Loucy (cell line): ENCODE results near the gene DRAM2.
A peak's percentile ranks its signal among the peaks of the same experiment; 100 is the strongest.

Source experiments
- H2AFZ ChIP-seq: fragments of 200-600 bp; sonication (generic); 2 replicates; pipeline ENCODE4 v1.6.0; 2016; ENCODE audit warnings: antibody characterized with exemption, mild to moderate bottlenecking, low read length, moderate library complexity
- H3F3A ChIP-seq: fragments of 200-600 bp; 2 replicates; pipeline ENCODE4 v1.6.0; 2016; ENCODE audit warnings: antibody characterized with exemption, low read depth, mild to moderate bottlenecking
- H3K27me3 ChIP-seq: fragments of 200-600 bp; sonication (generic); 2 replicates; pipeline ENCODE4 v1.6.1; 2014; ENCODE audit warnings: low read length, mild to moderate bottlenecking; ENCODE audit not compliant: insufficient read depth, poor library complexity, severe bottlenecking
- H3K36me3 ChIP-seq: fragments of 200-600 bp; sonication (generic); 2 replicates; pipeline ENCODE4 v1.6.1; 2016; ENCODE audit warnings: low read length; ENCODE audit not compliant: insufficient read depth
- H3K4me1 ChIP-seq: fragments of 200-600 bp; sonication (generic); 2 replicates; pipeline ENCODE4 v1.5.1; 2014; ENCODE audit warnings: low read length, mild to moderate bottlenecking; ENCODE audit not compliant: insufficient read depth, poor library complexity, severe bottlenecking
- H3K4me2 ChIP-seq: fragments of 200-600 bp; sonication (generic); 2 replicates; pipeline ENCODE4 v1.6.0; 2014; ENCODE audit warnings: antibody characterized with exemption, low read length, low read depth, mild to moderate bottlenecking; ENCODE audit not compliant: poor library complexity, severe bottlenecking
- H3K4me3 ChIP-seq: fragments of 200-600 bp; sonication (generic); 2 replicates; pipeline ENCODE4 v1.5.1; 2014; ENCODE audit warnings: low read length, mild to moderate bottlenecking, mixed read lengths; ENCODE audit not compliant: poor library complexity, severe bottlenecking
- H3K79me2 ChIP-seq: fragments of 200-600 bp; sonication (generic); 2 replicates; pipeline ENCODE4 v1.6.1; 2014; ENCODE audit warnings: low read length; ENCODE audit not compliant: insufficient read depth
- H3K9ac ChIP-seq: fragments of 200-600 bp; sonication (generic); 2 replicates; pipeline ENCODE4 v1.6.0; 2014; ENCODE audit warnings: mild to moderate bottlenecking, low read depth, low read length, moderate library complexity; ENCODE audit not compliant: poor library complexity, severe bottlenecking
- H3K9me2 ChIP-seq: fragments of 200-600 bp; sonication (generic); replicated peaks from 2 replicates; pipeline ENCODE4 v1.6.1; 2016; ENCODE audit warnings: low read depth, low read length, mixed read lengths
- H3K9me3 ChIP-seq: fragments of 200-600 bp; sonication (generic); 2 replicates; pipeline ENCODE4 v1.6.1; 2014; ENCODE audit warnings: mild to moderate bottlenecking, antibody characterized with exemption, low read length, low read depth; ENCODE audit not compliant: insufficient read depth
- H4K20me1 ChIP-seq: fragments of 200-600 bp; sonication (generic); 2 replicates; pipeline ENCODE4 v1.6.0; 2014; ENCODE audit warnings: antibody characterized with exemption, low read length, mild to moderate bottlenecking; ENCODE audit not compliant: insufficient read depth, poor library complexity, severe bottlenecking
- CTCF ChIP-seq: fragments of 200-600 bp; sonication (generic); conservative IDR thresholded peaks from 2 replicates; pipeline ENCODE4 v1.5.1; 2014; ENCODE audit warnings: mild to moderate bottlenecking, antibody characterized with exemption, low read length
- EZH2phosphoT487 ChIP-seq: fragments of 200-600 bp; IDR thresholded peaks from 2 replicates; pipeline ENCODE4 v1.6.1; 2018; ENCODE audit warnings: antibody characterized with exemption, mild to moderate bottlenecking, moderate library complexity, borderline replicate concordance

The DRAM2 gene

GRCh38 chr1:111141245-111142220 is 1.6 kb upstream of the DRAM2 start:
- TF ChIP-seq CTCF, result no peak
- TF ChIP-seq EZH2phosphoT487, result no peak

GRCh38 chr1:111140680-111140967 is 731 bp upstream of the DRAM2 start:
- Histone ChIP-seq H3K4me3 (peak overlapping the region; percentile 98), H4K20me1 (peaks cover 42% of the 10 kb centered on the region), H3K79me2 (peaks cover 78% of the 10 kb centered on the region), H3K36me3 (no peaks in the 10 kb centered on the region), H2AFZ (peak overlapping the region; percentile 92), H3K9ac (peak overlapping the region; percentile 87), H3K4me1 (peaks cover 56% of the 10 kb centered on the region), H3K27me3 (no peaks in the 10 kb centered on the region), H3F3A (no peaks in the 10 kb centered on the region), H3K9me3 (no peaks in the 10 kb centered on the region), H3K9me2 (no peaks in the 10 kb centered on the region), H3K4me2 (peak overlapping the region; percentile 99)
- no peak for TF ChIP-seq EZH2phosphoT487
- no peak for TF ChIP-seq CTCF

More at GRCh38 chr1:111141245-111142220, 1.6 kb upstream of the DRAM2 start:
- H3F3A ChIP-seq, result no peaks in the 10 kb centered on the region
- no peaks in the 10 kb centered on the region for H3K36me3 ChIP-seq
- H3K4me3 ChIP-seq, result peak overlapping the region; percentile 98
- H3K4me2 ChIP-seq, result peak overlapping the region; percentile 99
- no peaks in the 10 kb centered on the region for H3K27me3 ChIP-seq
- H2AFZ ChIP-seq, result no peak overlapping the region
- no peaks in the 10 kb centered on the region for H3K9me2 ChIP-seq
- no peaks in the 10 kb centered on the region for H3K9me3 ChIP-seq
- H3K4me1 ChIP-seq, result peaks cover 65% of the 10 kb centered on the region
- H4K20me1 ChIP-seq, result peaks cover 47% of the 10 kb centered on the region
- peak overlapping the region; percentile 87 for H3K9ac ChIP-seq
- H3K79me2 ChIP-seq, result peaks cover 87% of the 10 kb centered on the region

GRCh38 chr1:111139324-111139955 is 453 bp downstream of the DRAM2 start:
- H3K9me2 ChIP-seq, result no peaks in the 10 kb centered on the region
- TF ChIP-seq CTCF (no peak), EZH2phosphoT487 (no peak)
- no peaks in the 10 kb centered on the region for H3K27me3 ChIP-seq
- H3K36me3 ChIP-seq, result no peaks in the 10 kb centered on the region
- peaks cover 55% of the 10 kb centered on the region for H3K4me1 ChIP-seq
- peak overlapping the region; percentile 98 for H3K4me3 ChIP-seq
- H3K9me3 ChIP-seq, result no peaks in the 10 kb centered on the region
- peak overlapping the region; percentile 92 for H2AFZ ChIP-seq
- peaks cover 66% of the 10 kb centered on the region for H3K79me2 ChIP-seq
- peak overlapping the region; percentile 87 for H3K9ac ChIP-seq
- H3F3A ChIP-seq, result no peaks in the 10 kb centered on the region
- H3K4me2 ChIP-seq, result peak overlapping the region; percentile 99
- H4K20me1 ChIP-seq, result peaks cover 35% of the 10 kb centered on the region
